T-helper 1 cell treated with Interleukin-12 subunit alpha and Interleukin-12 subunit beta and Interleukin-4 antibody, amounts not matched to agents 30 ng/mL and 1 ng/mL, for 36 hours (primary cell): ENCODE measurements around the gene GRAMD1B. TPM values are rescaled to one million over a fixed set of nuclear protein-coding genes. Genes with fewer than 3 reads are reported as not detected.

Experiments used
- intact Hi-C: fragments of 100-400 bp; cut with micrococcal nuclease; formaldehyde crosslinking; loops from one replicate; pipeline ENCODE4 v1.15.1; 2024
- total RNA-seq: library from RNA; stranded (reverse); gene quantifications from 2 replicates; pipeline ENCODE4 v1.2.3, GENCODE V29; 2022

Gene GRAMD1B
- total RNA-seq, 1 donor from 2014 or later: 132 TPM

- intact Hi-C loops: no loop called here
Measured at GRCh38 chr11:123672568-123672967, 242.5 kb downstream of the GRAMD1B start.

- intact Hi-C loops: no loop called here
Measured at GRCh38 chr11:123674297-123674696, 244.2 kb downstream of the GRAMD1B start.

Other genes with a start within 250 kb of the GRAMD1B start
- gene CLMP, start 235.0 kb upstream of the GRAMD1B start, total RNA-seq: 0.29 and 0.91 TPM in 2 replicates
- gene SCN3B, start 224.4 kb downstream of the GRAMD1B start, total RNA-seq: not detected in 2 replicates